Gastroesophageal sphincter (tissue), 3 donors: ENCODE measurements around the gene NDUFS4.

Experiments used
- CTCF ChIP-seq, 4 experiments: fragments of 200-600 bp in 2 of 4; fragments of 450-650 bp in 2 of 4; sonication (generic) in 1 of 4; IDR thresholded peaks; one replicate each; pipeline ENCODE4 v1.5.1; 2017 to 2019; ENCODE audit warnings: antibody characterized with exemption in 4 of 4, mild to moderate bottlenecking in 2 of 4, moderate library complexity in 2 of 4
- EP300 ChIP-seq: sonication (generic); formaldehyde crosslinking; IDR thresholded peaks from one replicate; pipeline ENCODE4 v1.6.1; 2017; ENCODE audit warnings: antibody characterized with exemption, mild to moderate bottlenecking

DNA sequence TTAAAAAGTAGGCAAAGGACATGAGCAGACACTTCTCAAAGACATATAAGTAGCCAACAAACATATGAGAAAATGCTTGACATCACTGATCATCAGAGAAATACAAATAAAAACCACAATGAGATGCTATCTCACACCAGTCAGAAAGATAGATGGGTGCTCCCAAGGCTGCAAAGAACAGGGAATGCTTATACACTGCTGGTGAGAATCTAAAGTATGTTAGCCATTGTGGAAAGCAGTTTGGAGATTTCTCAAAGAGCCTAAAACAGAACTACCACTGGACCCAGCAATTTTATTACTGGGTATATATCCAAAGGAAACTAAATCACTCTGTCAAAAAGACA is 154.2 kb downstream of the NDUFS4 start:
- TF ChIP-seq EP300: no peak
- no peak for TF ChIP-seq CTCF (IDR thresholded peaks at IDR 0.05)
